GM20431 (cell line): Measurements from ENCODE around the gene GRAP.

Experiments used
- in situ Hi-C: fragments of 300-500 bp; cut with MseI, MboI; formaldehyde crosslinking; loops from one replicate; pipeline ENCODE4 v1.15.0; 2020; ENCODE audit warnings: low sequenced_read_pairs; ENCODE audit not compliant: unreplicated experiment

The GRAP gene

DNA sequence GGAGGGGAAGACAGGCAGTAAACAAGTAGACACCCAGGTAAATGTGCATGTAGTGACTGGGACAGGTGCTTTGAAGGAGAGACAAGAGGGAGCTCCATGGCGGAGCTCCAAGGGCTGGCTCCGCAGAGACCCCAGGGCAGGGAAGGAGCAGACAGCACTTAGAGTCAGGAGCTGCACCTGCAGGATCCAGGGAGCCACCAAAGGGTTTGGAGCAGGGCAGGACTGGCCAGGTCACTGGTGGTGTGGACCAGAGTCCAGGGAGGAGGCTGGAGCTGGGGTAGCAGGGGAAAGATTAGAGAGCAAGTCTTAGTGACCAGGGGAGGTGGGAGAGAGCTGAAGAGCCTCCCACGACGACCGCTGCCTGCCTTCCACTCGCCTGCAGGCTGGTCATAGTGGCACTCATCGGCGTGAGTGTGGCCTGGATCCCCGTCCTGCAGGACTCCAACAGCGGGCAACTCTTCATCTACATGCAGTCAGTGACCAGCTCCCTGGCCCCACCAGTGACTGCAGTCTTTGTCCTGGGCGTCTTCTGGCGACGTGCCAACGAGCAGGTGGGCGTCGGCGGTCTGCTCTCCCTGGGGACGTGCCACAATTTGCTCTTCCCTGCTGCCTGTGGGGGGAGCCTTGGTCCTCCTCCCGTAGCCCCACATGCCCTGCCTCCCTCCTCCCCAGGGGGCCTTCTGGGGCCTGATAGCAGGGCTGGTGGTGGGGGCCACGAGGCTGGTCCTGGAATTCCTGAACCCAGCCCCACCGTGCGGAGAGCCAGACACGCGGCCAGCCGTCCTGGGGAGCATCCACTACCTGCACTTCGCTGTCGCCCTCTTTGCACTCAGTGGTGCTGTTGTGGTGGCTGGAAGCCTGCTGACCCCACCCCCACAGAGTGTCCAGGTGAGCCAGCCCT, 27.5 kb downstream of the GRAP start:
- in situ Hi-C loops = no loop called here

DNA sequence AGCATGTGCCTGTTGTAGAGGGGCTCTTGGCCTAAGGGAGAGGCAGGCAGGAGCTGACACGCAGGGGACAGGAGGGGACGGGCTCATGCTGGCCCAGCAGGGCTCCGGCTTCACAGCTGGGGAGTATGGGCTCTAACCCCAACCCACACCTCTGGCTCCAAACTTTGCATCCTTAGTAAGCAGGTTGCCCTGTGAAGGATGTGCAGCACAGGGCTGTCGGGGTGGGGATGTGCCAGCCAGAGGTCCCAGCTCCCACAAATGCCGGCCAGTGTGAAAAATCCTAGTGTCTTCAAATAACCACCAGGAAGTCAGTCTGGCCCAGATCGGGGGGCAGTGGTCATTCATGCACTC, 28.2 kb downstream of the GRAP start:
- in situ Hi-C loops = no loop called here

DNA sequence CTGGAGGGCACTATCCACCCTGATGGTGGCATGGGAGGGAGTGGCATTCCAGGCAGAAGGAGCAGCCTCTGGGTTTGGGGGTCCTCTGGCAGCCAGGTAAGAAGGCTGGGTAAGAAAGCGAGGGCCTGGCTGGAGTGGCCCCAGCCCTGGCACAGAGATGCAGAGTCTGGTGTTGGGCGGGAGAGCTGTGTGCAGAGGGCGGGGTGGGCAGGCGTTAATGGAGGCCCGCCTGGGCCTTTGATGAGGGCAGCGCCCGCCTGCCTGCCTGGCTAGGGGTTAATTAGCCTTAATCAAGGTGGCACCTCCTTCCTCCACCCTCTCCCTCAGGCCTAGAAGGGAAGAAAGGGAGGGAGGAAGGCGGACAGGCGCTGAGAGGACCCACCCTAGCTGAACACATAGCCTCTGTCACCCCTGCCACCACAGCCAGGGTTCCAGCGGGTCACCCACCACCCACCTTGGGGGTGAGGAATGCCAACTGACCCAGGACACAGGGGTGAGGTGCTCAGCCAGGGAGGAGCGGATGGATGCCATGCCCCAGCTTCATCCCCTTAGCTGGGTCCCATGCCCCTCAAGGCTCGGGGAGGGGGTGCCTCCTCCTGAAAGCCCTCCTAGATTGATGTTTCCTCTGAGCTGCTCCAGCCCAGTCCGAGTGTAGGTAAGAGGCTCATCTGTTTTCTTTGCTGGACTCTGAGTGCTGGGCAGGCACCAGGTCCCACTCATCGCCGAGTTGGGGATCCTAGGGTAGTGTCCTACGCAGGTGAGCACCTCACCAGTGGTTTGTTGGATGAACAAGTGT, 28.8 kb downstream of the GRAP start:
- in situ Hi-C loops = no loop called here

DNA sequence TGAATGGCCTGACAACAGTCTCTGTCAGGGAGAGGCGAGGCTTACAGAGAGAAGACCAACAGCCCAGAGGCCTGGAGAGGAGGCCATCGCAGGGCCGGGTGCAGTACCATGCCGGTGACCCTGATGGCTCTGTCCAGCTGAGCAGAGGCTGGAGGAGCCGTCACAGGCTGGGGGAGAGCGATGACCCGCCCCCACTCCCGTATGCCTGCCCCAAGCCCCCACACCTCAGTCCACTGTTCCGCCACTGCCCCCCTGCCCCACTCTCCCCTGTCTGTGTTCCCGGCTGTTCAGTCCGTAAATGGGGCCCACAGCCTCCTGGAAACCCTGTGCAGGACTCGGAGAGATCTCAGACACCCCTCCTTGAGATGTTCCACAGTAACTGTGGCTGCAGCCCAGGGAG, 29.4 kb downstream of the GRAP start:
- in situ Hi-C loops = no loop called here

DNA sequence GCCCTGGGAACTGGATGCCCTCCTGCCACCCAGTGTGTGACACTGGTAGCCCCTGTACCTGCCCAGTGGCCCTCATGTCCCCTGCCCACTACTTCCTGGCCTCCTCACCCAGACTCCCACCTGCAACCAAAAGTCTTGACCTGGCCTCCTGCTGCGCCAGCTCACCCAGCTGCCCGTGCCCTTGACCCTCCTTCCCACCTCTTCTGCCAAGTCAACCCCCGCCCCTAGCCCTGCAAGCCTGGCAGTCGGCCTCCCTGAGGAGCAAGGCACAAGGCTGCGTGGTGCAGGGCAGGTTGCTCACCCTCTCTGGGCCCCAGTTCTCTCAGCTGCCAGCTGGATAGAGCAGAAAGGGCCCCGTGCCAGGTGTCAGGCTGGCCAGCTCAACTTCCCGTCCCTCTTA, 29.9 kb downstream of the GRAP start:
- in situ Hi-C loops = no loop called here

DNA sequence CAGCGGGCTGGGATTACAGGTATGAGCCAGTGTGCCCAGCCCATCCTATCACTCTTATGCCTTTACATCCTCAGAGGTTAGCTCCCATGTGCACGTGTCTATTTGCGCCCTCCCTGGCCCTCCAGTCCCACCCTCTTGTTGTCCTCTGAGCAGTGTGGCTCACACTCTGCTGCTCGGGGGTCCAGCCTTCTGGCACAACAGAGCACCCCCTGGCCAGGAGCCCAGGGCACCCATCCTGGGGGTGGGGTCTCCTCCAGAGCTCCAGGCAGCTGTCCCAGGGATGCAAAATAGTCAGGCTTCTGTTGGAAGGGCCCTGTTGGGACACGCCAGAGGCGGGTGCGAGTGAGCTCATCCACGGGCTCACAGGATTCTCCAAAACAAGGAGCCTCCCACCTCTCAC, 30.5 kb downstream of the GRAP start:
- in situ Hi-C loops = no loop called here

DNA sequence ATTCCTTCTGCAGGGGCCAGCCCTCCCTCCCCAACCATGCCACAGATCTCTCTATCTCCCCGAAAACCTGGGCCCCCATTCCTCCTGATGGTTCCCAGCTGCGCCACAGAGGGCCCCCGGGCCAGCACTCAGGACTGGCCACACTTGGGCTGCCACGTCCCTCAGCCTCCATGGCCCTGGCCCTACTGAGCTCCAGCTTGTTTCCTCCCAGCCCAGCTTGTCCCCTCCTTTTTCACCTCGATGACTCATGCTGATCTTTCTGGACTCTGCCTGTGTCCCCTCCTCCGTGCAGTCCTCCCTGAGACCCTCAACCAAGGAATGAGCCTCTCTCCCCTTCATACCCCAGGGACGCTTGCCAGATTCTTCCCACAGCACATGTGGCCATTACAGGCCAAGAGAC, 31.3 kb downstream of the GRAP start:
- in situ Hi-C loops = no loop called here

DNA sequence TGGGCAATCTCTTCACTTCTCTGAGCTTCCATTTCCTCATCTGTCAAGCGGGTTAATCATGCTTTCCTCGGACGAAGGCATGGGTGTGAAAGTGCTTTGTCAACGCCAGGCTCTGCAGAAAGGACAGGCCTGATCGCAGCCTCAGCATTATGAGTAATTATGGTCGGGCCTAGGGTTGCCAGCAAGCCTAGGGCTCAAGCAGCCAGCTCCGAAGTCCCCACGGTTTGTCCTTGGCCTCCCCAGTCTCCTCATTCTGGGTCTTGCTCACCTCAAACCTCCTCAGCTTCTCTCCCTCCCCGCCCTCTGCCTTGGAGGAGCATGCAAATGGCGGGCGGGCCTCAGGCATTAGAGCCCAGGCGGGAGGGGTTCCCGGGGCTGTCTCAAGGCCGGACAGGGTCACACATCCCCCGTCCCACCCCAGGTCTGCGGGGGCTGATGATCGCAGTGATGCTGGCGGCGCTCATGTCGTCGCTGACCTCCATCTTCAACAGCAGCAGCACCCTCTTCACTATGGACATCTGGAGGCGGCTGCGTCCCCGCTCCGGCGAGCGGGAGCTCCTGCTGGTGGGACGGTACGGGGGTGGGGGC, 32.0 kb downstream of the GRAP start:
- in situ Hi-C loops = no loop called here

DNA sequence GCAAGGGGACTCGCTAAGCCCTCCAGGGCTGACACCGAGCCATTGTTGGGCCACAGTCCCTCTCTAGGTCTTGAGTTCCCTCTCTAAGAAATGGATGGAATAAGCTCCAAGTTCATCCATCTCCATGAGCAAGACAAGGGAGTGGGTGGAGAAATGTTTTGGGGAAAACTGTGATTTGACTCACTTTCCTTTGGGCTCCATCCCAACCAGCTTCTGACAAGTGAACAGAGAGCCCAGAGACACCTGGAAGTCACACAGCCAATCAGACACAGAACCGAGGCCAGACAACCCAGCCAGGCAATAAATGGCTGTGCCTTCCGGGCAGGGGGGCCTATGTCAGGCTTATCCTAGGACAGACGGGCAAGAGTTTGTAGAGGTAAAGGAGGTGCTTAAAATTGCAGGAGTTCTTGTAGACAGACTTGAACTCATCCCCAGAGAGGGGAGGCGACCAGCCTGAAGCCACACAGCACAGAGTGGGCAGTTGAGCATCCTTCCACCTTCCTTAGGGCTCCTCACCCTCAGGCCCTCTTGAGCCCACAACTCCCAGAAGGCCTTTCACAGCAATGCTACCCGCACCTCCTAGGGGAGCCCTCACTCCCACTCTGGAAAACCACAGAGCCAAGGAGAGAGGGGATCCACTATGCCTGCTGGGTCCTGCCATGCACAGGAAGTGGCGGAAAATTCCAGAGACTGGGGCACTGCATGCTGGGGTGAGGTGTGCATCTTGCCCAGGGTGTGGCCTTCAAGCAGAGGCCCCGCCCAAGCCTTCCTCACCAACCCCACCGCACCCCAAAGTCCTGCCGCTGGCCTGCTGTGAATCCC, 32.7 kb downstream of the GRAP start:
- in situ Hi-C loops = no loop called here

DNA sequence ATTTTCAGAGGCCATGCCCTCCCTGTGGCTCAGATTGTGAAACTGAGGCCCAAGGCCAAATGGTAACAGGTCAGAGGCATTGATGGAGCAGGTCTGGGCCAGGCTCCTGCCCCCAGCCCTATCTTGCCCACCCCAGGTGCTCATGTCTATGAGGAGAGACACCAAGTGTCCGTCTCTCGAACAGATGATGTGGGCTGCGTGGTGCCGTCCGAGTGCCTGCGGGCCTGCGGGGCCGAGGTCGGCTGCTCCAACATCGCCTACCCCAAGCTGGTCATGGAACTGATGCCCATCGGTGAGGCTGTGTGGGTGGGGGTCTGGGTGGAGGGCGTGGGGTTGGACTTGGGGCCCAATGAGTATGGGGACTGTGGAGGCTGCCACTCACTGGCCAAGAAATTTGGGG, 33.5 kb downstream of the GRAP start:
- in situ Hi-C loops = no loop called here

DNA sequence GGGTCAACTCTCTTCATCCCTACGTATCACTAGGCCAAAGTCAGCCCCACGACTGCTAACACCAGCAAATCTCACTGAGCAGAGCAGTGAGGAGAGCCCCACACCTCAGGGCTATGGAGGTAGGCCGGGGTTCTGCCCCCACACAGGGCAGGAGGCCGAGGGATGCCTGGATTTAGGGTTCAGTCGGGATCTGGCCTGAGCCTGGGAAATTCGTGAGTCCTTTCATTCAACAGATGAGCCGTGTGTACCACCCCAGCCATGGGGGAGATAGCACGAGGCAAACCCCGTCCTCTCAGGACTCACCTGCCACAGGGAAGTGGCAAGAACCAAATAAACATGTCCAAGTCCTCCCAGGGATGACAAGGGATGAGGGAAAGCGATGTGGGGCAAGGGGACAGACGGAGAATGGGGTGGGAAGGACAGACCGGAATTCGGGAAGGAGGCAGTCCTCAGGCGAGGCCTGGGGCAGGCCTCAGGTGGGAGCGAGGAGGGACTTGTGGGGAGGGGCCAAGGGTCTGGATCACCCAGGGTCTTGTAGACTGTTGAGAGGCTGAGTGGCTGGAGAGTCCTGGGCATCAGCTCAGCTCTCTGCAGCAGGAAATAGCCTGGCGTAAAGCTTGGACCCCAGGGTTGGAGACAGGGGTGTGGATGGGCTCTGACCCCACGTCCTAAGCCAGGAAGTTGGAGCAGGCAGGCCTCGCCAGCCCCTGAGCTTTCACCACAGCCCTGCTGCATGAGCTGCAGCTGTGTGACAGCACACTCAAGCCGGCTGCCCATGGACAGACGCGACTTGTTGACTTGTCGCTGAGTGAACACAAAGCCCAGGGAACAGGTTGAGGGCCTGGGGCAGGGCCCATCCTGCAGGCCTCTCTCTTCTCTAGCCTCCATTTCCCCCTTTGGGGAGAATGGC, 34.3 kb downstream of the GRAP start:
- in situ Hi-C loops = no loop called here

DNA sequence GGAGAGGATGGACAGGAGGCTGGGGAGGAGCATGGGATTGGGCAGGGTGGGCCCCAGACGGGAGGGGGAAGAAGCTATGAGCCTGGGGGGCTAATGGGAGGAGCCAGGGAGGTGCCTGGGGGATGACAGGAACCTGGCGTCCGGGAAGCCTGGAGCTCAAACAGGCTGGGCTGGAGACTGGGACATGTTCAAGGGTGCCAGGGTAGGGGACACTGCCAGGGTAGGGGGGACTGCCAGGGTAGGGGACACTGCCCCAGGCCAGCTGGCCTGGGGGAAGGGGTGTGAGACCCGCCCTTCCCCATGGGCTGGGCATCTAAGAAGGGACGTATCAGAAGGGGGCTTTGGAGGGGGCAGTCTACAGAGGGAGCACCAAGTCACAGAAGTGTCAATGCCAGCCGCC, 35.2 kb downstream of the GRAP start:
- in situ Hi-C loops = no loop called here

DNA sequence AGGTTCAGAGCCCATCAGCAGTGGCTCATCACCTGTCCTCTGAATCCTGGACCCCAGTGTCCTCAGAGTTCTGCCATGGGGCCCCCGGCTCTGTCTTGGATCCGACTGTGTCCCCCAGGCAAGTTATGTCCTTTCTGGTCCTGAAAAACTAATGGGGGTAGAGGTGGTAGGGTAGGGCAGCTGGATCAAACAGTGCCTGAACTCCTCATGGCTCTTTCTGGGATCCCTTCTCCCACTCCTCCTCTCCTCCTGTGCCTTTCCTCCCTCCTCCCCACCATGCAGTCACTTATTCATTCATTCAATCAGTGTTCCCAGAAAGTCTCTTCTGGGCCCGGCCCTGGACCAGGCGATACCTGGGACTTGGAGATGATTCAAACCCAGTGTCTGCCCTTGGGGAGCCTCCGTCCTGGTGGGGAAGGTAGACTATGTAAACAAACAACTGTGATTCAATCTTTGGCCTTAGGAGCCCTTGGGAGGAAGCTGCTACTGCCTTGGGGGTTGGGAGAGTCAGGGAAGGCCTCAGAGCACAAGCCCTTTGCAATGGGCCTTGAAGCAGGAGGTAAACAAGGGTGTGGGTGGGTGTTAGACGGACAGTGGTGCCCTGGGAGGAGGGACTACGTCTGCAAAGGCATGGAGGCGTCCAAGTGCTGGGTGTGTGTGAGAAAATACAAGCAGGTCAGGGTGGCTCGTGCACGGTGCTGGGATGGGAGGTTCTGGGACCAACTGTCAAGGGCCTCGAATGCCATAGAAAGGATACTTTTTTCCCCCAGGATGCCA, 35.8 kb downstream of the GRAP start:
- in situ Hi-C loops = no loop called here

DNA sequence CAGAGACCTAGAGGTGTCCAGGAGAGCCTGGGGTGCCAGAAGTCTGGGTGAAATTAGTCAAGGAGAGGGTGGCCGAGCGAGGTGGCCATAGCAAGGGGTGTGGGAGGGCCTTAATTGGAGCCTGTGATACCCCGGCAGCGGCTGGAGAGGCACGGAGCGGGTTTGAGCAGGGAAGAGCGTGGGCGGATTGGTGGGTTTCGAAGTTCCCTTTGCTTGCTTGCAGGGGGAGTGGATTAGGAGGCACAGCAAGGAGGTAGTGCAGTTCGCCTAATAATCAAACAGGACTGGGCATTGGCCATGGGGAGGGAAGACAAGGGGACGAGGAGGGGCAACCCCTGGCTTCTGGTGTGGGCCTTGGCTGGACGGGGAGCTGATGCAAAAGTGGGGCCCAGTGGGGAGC, 36.8 kb downstream of the GRAP start:
- in situ Hi-C loops = no loop called here

DNA sequence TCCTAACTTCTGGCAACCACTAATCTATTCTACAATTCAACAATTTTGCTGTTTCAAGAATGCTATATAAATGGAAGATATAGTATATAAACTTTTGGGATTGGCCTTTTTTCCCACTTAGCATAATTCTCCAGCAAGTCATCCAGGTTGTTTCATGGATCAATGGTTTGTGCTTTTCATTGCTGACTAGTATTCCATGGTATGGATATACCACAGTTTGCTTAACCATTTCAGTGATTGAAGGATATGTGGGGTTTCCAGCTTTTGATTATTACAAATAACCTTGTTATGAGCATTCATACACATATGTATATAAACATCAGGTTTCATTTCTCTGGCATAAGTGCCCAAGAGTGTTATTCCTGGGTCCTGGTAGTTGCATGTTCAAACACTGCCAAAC, 40.1 kb downstream of the GRAP start:
- in situ Hi-C loops = no loop called here

DNA sequence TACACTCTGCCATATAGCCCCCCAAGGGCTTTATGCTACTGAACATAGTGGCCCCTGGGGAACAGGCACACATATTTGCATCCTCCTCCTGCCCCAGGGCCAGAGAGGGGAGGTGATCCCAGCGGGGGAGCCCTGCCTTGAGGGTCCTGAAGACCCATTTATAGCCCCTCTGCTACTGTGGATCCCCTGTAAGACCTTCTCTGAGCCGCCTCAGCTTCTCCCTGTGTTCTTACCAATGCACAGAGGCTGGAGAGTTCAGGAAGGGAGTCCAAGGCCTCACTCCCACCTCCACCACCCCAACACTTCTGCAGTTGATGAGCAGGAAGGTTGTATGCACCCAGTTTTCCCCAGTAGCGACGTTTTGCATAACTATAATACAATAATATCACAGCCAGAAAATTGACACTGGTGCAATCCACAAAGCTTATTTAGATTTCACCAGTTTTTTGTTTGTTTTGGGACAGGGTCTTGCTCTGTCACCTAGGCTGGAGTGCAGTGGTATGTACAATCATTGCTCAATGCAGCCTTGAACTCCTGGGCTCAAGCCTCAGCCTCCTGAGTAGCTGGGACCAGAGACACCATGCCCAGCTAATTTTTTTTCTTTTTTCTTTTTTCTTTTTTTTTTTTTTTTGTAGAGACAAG, 40.8 kb downstream of the GRAP start:
- in situ Hi-C loops = no loop called here

DNA sequence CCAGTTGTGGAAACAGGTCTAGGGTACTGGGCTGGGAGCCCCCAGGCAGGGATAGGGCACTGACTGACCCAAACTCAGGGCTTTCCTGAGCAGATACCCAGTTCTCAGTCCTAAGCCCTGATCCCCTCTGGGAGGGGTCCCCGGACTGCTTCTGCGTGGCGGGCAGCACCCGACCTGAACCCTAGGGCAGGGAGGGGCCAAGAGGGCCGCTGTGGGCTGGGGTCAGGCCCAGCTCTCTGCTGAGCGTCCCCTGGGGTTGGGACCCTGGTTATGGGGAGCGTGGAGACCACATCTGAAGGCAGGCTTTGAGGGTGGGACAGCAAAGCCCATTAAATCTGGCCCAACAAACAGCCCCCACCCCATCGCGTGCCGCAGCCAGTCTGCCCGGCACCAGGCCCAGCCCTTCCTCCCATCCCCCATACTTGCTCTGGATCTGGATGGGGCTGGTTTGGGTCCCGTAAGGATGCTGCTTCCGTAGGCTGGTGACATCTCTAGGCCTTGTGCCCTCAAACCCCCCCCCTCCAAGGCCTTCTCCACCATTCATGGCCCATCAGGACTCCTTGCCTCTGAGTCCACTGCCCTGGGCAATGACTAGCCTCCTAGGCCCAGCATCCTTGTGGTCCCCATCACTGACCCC, 41.5 kb downstream of the GRAP start:
- in situ Hi-C loops = no loop called here
